Mesenchymal stem cell (in vitro differentiated cells and primary cell): ENCODE data around the gene WWOX.

Experiments
- DNase-seq: peaks from one replicate; pipeline ENCODE4 v3.0.0-alpha.2; 2013
- H2AFZ ChIP-seq: one replicate; pipeline ENCODE4 v1.6.1; 2013; ENCODE audit warnings: low read depth, mild to moderate bottlenecking, control low read depth, inconsistent platforms, low read length, moderate library complexity
- H2AK5ac ChIP-seq: 2 replicates; pipeline ENCODE4 v1.6.1; 2013; ENCODE audit warnings: low read length, moderate library complexity, mild to moderate bottlenecking, inconsistent platforms; ENCODE audit not compliant: severe bottlenecking
- H2BK120ac ChIP-seq: one replicate; pipeline ENCODE4 v1.6.1; 2013; ENCODE audit warnings: low read depth, mild to moderate bottlenecking, inconsistent platforms, low read length, moderate library complexity
- H2BK12ac ChIP-seq, 2 experiments: one replicate each; pipeline ENCODE4 v1.6.1; 2013; ENCODE audit warnings: inconsistent platforms in 2 of 2, low read length in 2 of 2, mild to moderate bottlenecking in 2 of 2, moderate library complexity in 2 of 2, control low read depth in 1 of 2
- H2BK15ac ChIP-seq: one replicate; pipeline ENCODE4 v1.6.1; 2013; ENCODE audit warnings: mild to moderate bottlenecking, low read depth, inconsistent platforms; ENCODE audit not compliant: poor library complexity, severe bottlenecking
- H2BK5ac ChIP-seq: 2 replicates; pipeline ENCODE4 v1.6.1; 2013; ENCODE audit warnings: low read depth, mild to moderate bottlenecking, low read length, control low read depth, inconsistent platforms; ENCODE audit not compliant: poor library complexity, severe bottlenecking
- H3K14ac ChIP-seq, 2 experiments: one replicate each; pipeline ENCODE4 v1.6.1; 2013; ENCODE audit warnings: inconsistent platforms in 2 of 2, low read length in 2 of 2, control low read depth in 1 of 2, mild to moderate bottlenecking in 1 of 2, moderate library complexity in 1 of 2
- H3K18ac ChIP-seq, 2 experiments: one replicate each; pipeline ENCODE4 v1.6.1; 2013; ENCODE audit warnings: inconsistent platforms in 2 of 2, low read length in 2 of 2, control low read depth in 1 of 2, low read depth in 1 of 2, mild to moderate bottlenecking in 1 of 2
- H3K23ac ChIP-seq, 2 experiments: one replicate each; pipeline ENCODE4 v1.6.1; 2013; ENCODE audit warnings: inconsistent platforms in 2 of 2, low read length in 2 of 2, mild to moderate bottlenecking in 2 of 2, moderate library complexity in 2 of 2, control low read depth in 1 of 2
- H3K27ac ChIP-seq: 2 replicates; pipeline ENCODE4 v1.5.1; 2013; ENCODE audit warnings: mild to moderate bottlenecking, moderate library complexity, low read length, control low read depth, inconsistent platforms; ENCODE audit not compliant: poor library complexity, severe bottlenecking
- H3K27me3 ChIP-seq, 2 experiments: 2 replicates each; pipeline versions ENCODE4 v1.6.1 to v1.7.0; 2013; ENCODE audit warnings: low read length in 2 of 2, mild to moderate bottlenecking in 2 of 2, moderate library complexity in 2 of 2, control low read depth in 1 of 2, inconsistent platforms in 1 of 2; ENCODE audit not compliant: control insufficient read depth in 1 of 2, insufficient read depth in 1 of 2
- H3K36me3 ChIP-seq, 2 experiments: 2 replicates each; pipeline versions ENCODE4 v1.6.1 to v1.7.0; 2013; ENCODE audit warnings: low read length in 2 of 2, control low read depth in 1 of 2, inconsistent platforms in 1 of 2, low read depth in 1 of 2, mild to moderate bottlenecking in 1 of 2; ENCODE audit not compliant: insufficient read depth in 2 of 2, control insufficient read depth in 1 of 2
- H3K4ac ChIP-seq, 2 experiments: one replicate each; pipeline ENCODE4 v1.6.1; 2013; ENCODE audit warnings: inconsistent platforms in 2 of 2, low read length in 2 of 2, mild to moderate bottlenecking in 2 of 2, moderate library complexity in 2 of 2, control low read depth in 1 of 2, low read depth in 1 of 2
- H3K4me1 ChIP-seq: 2 replicates; pipeline ENCODE4 v1.6.1; 2013; ENCODE audit warnings: low read depth, low read length, control low read depth; ENCODE audit not compliant: control insufficient read depth, insufficient read depth
- H3K4me2 ChIP-seq: 2 replicates; pipeline ENCODE4 v1.6.1; 2013; ENCODE audit warnings: low read length, mild to moderate bottlenecking, inconsistent platforms; ENCODE audit not compliant: poor library complexity, severe bottlenecking
- H3K4me3 ChIP-seq, 2 experiments: 2 replicates each; pipeline versions ENCODE4 v1.5.1 to v1.7.0; 2013; ENCODE audit warnings: low read length in 2 of 2, mild to moderate bottlenecking in 2 of 2, control low read depth in 1 of 2, low read depth in 1 of 2; ENCODE audit not compliant: insufficient read depth in 1 of 2
- H3K79me1 ChIP-seq: replicated peaks from 2 replicates; pipeline ENCODE4 v1.6.1; 2013; ENCODE audit warnings: mild to moderate bottlenecking, control low read depth, low read length, inconsistent platforms; ENCODE audit not compliant: poor library complexity, severe bottlenecking
- H3K9ac ChIP-seq: 2 replicates; pipeline ENCODE4 v1.7.0; 2013; ENCODE audit warnings: mild to moderate bottlenecking, low read length, moderate library complexity
- H3K9me3 ChIP-seq: 2 replicates; pipeline ENCODE4 v1.7.0; 2013; ENCODE audit warnings: mild to moderate bottlenecking, low read length; ENCODE audit not compliant: control insufficient read depth
- H4K8ac ChIP-seq: one replicate; pipeline ENCODE4 v1.6.1; 2013; ENCODE audit warnings: inconsistent platforms, mild to moderate bottlenecking, low read length, moderate library complexity
- H4K91ac ChIP-seq: one replicate; pipeline ENCODE4 v1.6.1; 2013; ENCODE audit warnings: mild to moderate bottlenecking, low read length, inconsistent platforms
- WGBS: methylation state at CpG from one replicate; pipeline ENCODE4 v1.1.7; 2013; ENCODE audit warnings: mixed read lengths; 5-methylcytosine and 5-hydroxymethylcytosine counted together

WWOX gene

DNA sequence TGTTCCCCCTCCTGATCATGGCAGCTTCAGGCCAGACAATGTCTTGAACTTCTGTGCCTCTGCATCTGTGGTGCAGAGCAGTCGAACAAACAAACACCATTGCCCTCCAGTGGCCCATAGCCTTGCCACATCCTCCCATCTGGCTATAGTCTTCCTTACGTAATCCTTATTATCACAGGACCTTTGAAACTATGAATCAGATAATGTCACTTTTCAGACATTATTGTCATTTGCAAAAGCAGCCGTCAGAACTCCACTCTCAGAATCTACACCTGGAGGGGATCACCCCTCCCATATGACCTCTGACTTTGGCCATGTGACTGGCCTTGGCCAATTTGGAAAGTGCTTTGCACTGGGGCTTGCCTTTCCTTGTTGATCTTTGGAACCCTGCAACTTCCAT, 1113.8 kb downstream of the WWOX start:
- no peaks in the 10 kb centered on the region for H3K27me3 ChIP-seq
- no peak overlapping the region for H3K4me2 ChIP-seq
- H2AFZ ChIP-seq: no peak overlapping the region
- no peak overlapping the region for H3K23ac ChIP-seq
- no peak overlapping the region for H3K27ac ChIP-seq
- no peak overlapping the region for H2BK12ac ChIP-seq
- no peak overlapping the region for H3K4me3 ChIP-seq
- no peak overlapping the region for H2BK120ac ChIP-seq
- H3K9ac ChIP-seq: no peak overlapping the region
- H4K8ac ChIP-seq: no peak overlapping the region
- no peaks in the 10 kb centered on the region for H3K4me1 ChIP-seq
- H2BK5ac ChIP-seq: no peak overlapping the region
- H3K18ac ChIP-seq: no peak overlapping the region
- DNase-seq: no peak
- H3K36me3 ChIP-seq: no peaks in the 10 kb centered on the region
- H3K9me3 ChIP-seq: peaks cover 19% of the 10 kb centered on the region
- H3K14ac ChIP-seq: no peak overlapping the region
- H2BK15ac ChIP-seq: no peak overlapping the region
- H3K4ac ChIP-seq: no peak overlapping the region
- no peaks in the 10 kb centered on the region for H3K79me1 ChIP-seq
- H4K91ac ChIP-seq: no peak overlapping the region
- no peak overlapping the region for H2AK5ac ChIP-seq
- WGBS: 80% methylated on average over 3 of the region's 3 CpGs

DNA sequence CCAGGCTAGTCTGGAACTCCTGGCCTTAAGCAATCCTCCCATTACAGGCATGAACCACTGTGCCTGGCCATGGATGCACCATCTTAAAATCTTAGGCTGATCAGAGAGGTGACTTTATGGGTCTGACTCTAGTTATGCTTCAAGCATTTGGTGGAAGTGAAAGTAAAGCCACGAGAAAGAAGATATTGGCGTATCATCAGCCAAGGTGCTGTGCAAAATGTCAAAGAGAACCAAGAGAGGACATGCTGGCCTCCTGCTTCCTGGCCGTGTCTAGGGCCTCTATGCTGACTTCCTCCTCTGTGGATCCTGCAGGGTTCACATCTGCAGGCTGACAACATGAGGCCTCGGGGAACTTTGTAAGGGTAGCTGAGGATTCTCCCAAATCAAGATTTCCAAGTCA, 1115.8 kb downstream of the WWOX start:
- no peak overlapping the region for H4K91ac ChIP-seq
- H3K9ac ChIP-seq: no peak overlapping the region
- H3K79me1 ChIP-seq: no peaks in the 10 kb centered on the region
- H3K14ac ChIP-seq: no peak overlapping the region
- H3K4me3 ChIP-seq: no peak overlapping the region
- H3K23ac ChIP-seq: no peak overlapping the region
- no peak overlapping the region for H2BK120ac ChIP-seq
- no peaks in the 10 kb centered on the region for H3K36me3 ChIP-seq
- no peak overlapping the region for H2BK5ac ChIP-seq
- no peak overlapping the region for H2AK5ac ChIP-seq
- no peak overlapping the region for H2BK12ac ChIP-seq
- H3K27ac ChIP-seq: no peak overlapping the region
- peaks cover 19% of the 10 kb centered on the region for H3K9me3 ChIP-seq
- H3K4me2 ChIP-seq: no peak overlapping the region
- H3K4ac ChIP-seq: no peak overlapping the region
- WGBS: 80% methylated on average over 4 of the region's 4 CpGs
- H2AFZ ChIP-seq: no peak overlapping the region
- H3K4me1 ChIP-seq: no peaks in the 10 kb centered on the region
- no peak overlapping the region for H3K18ac ChIP-seq
- H3K27me3 ChIP-seq: no peaks in the 10 kb centered on the region
- no peak for DNase-seq
- no peak overlapping the region for H4K8ac ChIP-seq
- no peak overlapping the region for H2BK15ac ChIP-seq

DNA sequence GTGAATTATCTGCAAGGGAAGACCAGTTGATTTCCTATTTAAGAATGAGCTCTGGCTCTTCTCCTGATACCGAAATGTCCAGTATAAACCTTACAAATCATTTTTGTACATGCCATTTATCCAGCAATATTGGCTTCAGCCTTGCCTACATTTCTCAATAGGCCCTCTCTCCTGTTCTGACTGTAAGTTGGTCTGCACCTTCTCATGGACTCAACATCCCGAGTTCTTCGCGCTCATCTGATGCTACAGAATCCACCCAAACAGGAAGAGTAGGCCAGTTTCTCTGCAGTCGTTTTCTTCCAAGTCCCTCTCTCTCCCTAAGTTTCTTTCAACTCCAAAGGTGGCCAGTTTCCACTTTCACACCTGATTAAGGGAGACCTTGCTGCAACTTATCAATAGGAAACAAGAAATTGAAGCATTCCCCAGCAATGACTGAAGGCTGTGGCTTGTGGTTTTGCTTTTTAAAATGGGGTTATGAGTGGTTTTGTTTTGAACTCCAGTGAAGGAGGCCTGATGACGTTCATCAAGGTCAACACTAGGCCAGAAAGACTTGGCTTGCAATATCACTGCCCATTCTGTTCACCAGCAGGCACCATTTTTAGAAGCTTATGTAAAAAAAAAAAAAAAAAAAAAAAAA, 1118.0 kb downstream of the WWOX start:
- DNase-seq: no peak
- Histone ChIP-seq H3K36me3 (no peaks in the 10 kb centered on the region), H3K14ac (no peak overlapping the region), H2BK120ac (no peak overlapping the region), H2AK5ac (no peak overlapping the region), H2BK15ac (no peak overlapping the region), H3K4me2 (no peak overlapping the region), H3K23ac (no peak overlapping the region), H4K91ac (no peak overlapping the region), H3K4me3 (no peak overlapping the region), H2BK5ac (no peak overlapping the region), H3K4me1 (no peaks in the 10 kb centered on the region), H3K18ac (no peak overlapping the region), H3K4ac (no peak overlapping the region), H3K9ac (no peak overlapping the region), H2BK12ac (no peak overlapping the region), H3K79me1 (no peaks in the 10 kb centered on the region), H2AFZ (no peak overlapping the region), H4K8ac (no peak overlapping the region), H3K27me3 (no peaks in the 10 kb centered on the region), H3K9me3 (peaks cover 19% of the 10 kb centered on the region), H3K27ac (no peak overlapping the region)
- WGBS: 75% methylated on average over 6 of the region's 6 CpGs

DNA sequence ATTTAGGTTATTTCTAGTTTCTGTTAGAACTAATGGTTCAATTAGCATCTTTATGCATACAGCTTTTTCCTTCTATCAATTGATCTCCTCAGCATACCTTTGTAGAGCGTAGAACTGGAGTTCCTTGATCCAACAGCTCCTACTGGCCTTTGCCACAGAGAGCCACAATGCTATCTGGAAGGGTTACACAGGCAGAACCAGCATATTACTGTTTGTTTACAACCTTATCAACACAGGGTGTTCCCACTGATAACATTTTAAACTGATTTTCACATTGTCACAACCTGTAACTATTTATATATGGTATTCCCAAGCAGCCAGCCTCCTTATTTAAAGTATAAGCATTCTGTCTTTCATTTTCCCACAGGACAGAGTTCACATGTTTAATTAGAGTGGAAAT, 1118.9 kb downstream of the WWOX start:
- H3K18ac ChIP-seq: no peak overlapping the region
- H2AFZ ChIP-seq: no peak overlapping the region
- H2BK15ac ChIP-seq: no peak overlapping the region
- H4K8ac ChIP-seq: no peak overlapping the region
- H3K36me3 ChIP-seq: no peaks in the 10 kb centered on the region
- no peak overlapping the region for H3K4me3 ChIP-seq
- no peaks in the 10 kb centered on the region for H3K79me1 ChIP-seq
- H3K27ac ChIP-seq: no peak overlapping the region
- WGBS: 63% methylated on average over 1 of the region's 1 CpG
- H3K4me1 ChIP-seq: no peaks in the 10 kb centered on the region
- DNase-seq: no peak
- H3K4ac ChIP-seq: no peak overlapping the region
- no peak overlapping the region for H4K91ac ChIP-seq
- H3K9ac ChIP-seq: no peak overlapping the region
- no peak overlapping the region for H2AK5ac ChIP-seq
- H2BK120ac ChIP-seq: no peak overlapping the region
- H3K23ac ChIP-seq: no peak overlapping the region
- no peaks in the 10 kb centered on the region for H3K27me3 ChIP-seq
- H2BK5ac ChIP-seq: no peak overlapping the region
- H3K9me3 ChIP-seq: peaks cover 19% of the 10 kb centered on the region
- H3K14ac ChIP-seq: no peak overlapping the region
- H3K4me2 ChIP-seq: no peak overlapping the region
- no peak overlapping the region for H2BK12ac ChIP-seq
